Ovary (tissue), 9 donors: Measurements from ENCODE around the gene RAB28. TPM values are rescaled to one million over a fixed set of nuclear protein-coding genes. Genes with fewer than 3 reads are reported as not detected.

ENCODE experiments used
- DNase-seq, 5 donors: peaks; one replicate each; pipeline ENCODE4 v3.0.0-alpha.2; 2019 to 2020
- H3K27ac ChIP-seq, 2 donors: fragments of 200-600 bp; one replicate each; pipeline versions ENCODE4 v1.5.1 to v1.8.0; 2019 to 2022
- H3K27me3 ChIP-seq: fragments of 200-600 bp; one replicate; pipeline ENCODE4 v1.8.0; 2022
- H3K36me3 ChIP-seq: fragments of 200-600 bp; sonication (generic); one replicate; pipeline ENCODE4 v1.5.1; 2019
- H3K4me1 ChIP-seq: one replicate; pipeline ENCODE4 v1.8.1; 2013; ENCODE audit warnings: mild to moderate bottlenecking, moderate library complexity; ENCODE audit not compliant: insufficient read depth
- H3K4me3 ChIP-seq: fragments of 200-600 bp; sonication (generic); one replicate; pipeline ENCODE4 v1.5.1; 2017
- H3K9me3 ChIP-seq, 2 donors: fragments of 200-600 bp in 1 of 2; sonication (generic) in 1 of 2; one replicate each; pipeline versions ENCODE4 v1.5.1 to v1.8.1; 2013 to 2019; ENCODE audit warnings: mild to moderate bottlenecking in 1 of 2, moderate library complexity in 1 of 2
- EP300 ChIP-seq: sonication (generic); formaldehyde crosslinking; IDR thresholded peaks from one replicate; pipeline ENCODE4 v1.6.1; 2017; ENCODE audit warnings: antibody characterized with exemption
- POLR2A ChIP-seq: fragments of 450-650 bp; IDR thresholded peaks from one replicate; pipeline ENCODE4 v1.6.1; 2017; ENCODE audit warnings: antibody characterized with exemption, mild to moderate bottlenecking, moderate library complexity
- WGBS, 3 donors: extraction: QIAGEN DNeasy Blood & Tissue Kit in 1 of 3; methylation state at CpG; one replicate each; pipeline versions ENCODE4 v1.1.5 to v1.1.7; 2013 to 2017; 5-methylcytosine and 5-hydroxymethylcytosine counted together
- intact Hi-C, 4 donors: fragments of 100-400 bp; cut with DNase I; formaldehyde crosslinking; loops; one replicate each; pipeline versions ENCODE4 v1.11.0 to v1.15.1; 2022 to 2023
- polyA plus RNA-seq, 2 donors: library from polyadenylated mRNA; stranded (reverse); fragments of 200-250 nt in 1 of 2; fragments of 350-450 nt in 1 of 2; fragmentation: Illumina TruSeq in 1 of 2; extraction: RNeasy Lipid Tissue Mini Kit (QIAGEN cat#74804) in 1 of 2; gene quantifications; one replicate each; pipeline ENCODE4 v1.2.3, GENCODE V29; 2013 to 2014
- total RNA-seq, 7 donors: library from RNA; depleted of rRNA in 2 of 7; stranded (reverse); fragments of >200 nt in 2 of 7; fragmentation: NEBNext Ultra II Directional in 3 of 7; extraction: Animal tissue kit (Norgen Biotek cat#: 25700) in 3 of 7; gene quantifications; one replicate each; pipeline versions ENCODE4 v1.1.0 to v1.2.4, GENCODE V29; 2016 to 2023
- TF ChIP-seq, protein P1 (sequence below), 3 donors: fragments of 450-650 bp in 2 of 3; fragments of 200-600 bp in 1 of 3; IDR thresholded peaks; one replicate each; pipeline versions ENCODE4 v1.5.1 to v1.8.0; 2016 to 2022; ENCODE audit warnings: antibody characterized with exemption in 3 of 3, mild to moderate bottlenecking in 1 of 3
- donor health status: DM: no; HTN: no; CAD: no; lungs with moderate emphysema.
- donor health status: DM: no; HTN: no; CAD: no.
- donor health status: Bipolar disorder and iron deficiency.
- donor health status: DM: yes; HTN: yes; CAD: no.
- donor health status: DM: no; HTN: no; CAD: no.
- donor health status: DM: yes; HTN: yes; CAD: no.

RAB28 gene
- total and polyA plus RNA-seq, 9 donors: 17.4 to 24.2 (median 20.0) TPM

DNA sequence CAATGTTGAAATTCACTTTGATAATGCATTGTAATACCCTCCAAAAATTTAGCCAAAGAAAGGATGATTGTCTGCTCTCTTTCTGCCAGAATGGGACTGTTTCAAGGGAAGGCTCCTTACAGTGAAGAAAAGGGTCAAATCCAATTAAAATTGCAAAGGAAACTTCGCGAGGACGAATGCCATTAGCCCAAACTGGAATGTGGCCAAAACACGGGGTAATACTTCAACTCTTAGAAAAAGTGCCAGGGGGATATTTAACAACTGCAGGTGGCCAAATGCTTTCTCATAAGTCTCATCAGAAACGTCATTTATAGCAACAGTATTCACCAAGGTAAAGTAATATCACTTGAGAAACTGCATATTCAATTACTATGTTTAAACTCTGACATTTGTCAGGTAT lies 31.1 kb upstream of the RAB28 start:
- 15 to 22% (median 19%) methylated on average over 5 of the region's 5 CpGs for WGBS, 3 donors
- DNase-seq: no peak
- Histone ChIP-seq H3K27ac (no peak overlapping the region), H3K9me3 (no peaks in the 10 kb centered on the region), H3K36me3 (no peaks in the 10 kb centered on the region), H3K4me3 (no peak overlapping the region), H3K4me1 (no peaks in the 10 kb centered on the region), H3K27me3 (no peaks in the 10 kb centered on the region)
- TF ChIP-seq POLR2A (no peak), EP300 (no peak)
- TF ChIP-seq, protein P1, sequence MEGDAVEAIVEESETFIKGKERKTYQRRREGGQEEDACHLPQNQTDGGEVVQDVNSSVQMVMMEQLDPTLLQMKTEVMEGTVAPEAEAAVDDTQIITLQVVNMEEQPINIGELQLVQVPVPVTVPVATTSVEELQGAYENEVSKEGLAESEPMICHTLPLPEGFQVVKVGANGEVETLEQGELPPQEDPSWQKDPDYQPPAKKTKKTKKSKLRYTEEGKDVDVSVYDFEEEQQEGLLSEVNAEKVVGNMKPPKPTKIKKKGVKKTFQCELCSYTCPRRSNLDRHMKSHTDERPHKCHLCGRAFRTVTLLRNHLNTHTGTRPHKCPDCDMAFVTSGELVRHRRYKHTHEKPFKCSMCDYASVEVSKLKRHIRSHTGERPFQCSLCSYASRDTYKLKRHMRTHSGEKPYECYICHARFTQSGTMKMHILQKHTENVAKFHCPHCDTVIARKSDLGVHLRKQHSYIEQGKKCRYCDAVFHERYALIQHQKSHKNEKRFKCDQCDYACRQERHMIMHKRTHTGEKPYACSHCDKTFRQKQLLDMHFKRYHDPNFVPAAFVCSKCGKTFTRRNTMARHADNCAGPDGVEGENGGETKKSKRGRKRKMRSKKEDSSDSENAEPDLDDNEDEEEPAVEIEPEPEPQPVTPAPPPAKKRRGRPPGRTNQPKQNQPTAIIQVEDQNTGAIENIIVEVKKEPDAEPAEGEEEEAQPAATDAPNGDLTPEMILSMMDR (IDR thresholded peaks at IDR 0.05): no peak
- intact Hi-C loops: no loop called here

DNA sequence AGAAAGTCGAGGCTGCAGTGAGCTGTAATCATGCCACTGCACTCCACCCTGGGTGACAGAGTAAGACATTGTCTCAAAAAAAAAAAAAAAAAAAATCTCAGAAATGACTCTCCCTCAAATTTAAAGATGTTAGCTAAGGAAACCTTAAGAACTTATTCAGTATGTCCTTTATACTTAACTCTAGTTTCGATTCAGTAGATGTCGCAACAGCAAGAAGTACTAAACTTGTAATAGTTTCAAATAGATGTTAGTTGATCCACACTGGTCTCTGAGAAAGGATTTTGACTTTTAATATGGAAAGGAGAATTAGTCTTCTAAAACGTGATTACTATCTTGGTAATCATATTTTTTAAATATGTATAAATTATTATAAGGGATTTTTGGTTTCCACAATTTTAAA lies 30.6 kb upstream of the RAB28 start:
- WGBS, 3 donors: 75 to 82% (median 77%) methylated on average over 4 of the region's 4 CpGs
- Histone ChIP-seq H3K27ac (no peak overlapping the region), H3K27me3 (no peaks in the 10 kb centered on the region), H3K4me1 (no peaks in the 10 kb centered on the region), H3K4me3 (no peak overlapping the region), H3K36me3 (no peaks in the 10 kb centered on the region), H3K9me3 (no peaks in the 10 kb centered on the region)
- intact Hi-C loops: no loop called here
- DNase-seq: no peak
- TF ChIP-seq, protein P1 (IDR thresholded peaks at IDR 0.05): no peak
- TF ChIP-seq EP300: no peak
- no peak for TF ChIP-seq POLR2A

DNA sequence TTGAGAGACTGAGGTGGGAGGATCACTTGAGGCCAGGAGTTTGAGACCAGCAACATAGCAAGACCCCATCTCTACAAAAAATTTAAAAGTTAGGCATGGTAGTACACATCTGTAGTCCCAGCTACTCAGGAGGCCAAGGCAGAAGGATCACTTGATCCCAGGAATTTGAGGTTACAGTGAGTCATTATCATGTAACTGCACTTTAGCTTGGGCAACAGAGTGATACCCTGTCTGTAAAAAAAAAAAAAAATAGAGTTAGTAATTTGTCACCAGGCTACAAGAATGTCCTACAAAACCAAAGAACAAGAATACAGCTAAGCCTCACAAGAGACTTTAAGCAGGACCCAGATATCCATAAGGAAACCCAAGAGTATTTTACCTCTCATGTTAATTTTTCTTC lies 27.0 kb upstream of the RAB28 start:
- H3K36me3 ChIP-seq: no peaks in the 10 kb centered on the region
- no peaks in the 10 kb centered on the region for H3K4me1 ChIP-seq
- TF ChIP-seq EP300 (no peak), POLR2A (no peak)
- TF ChIP-seq, protein P1 (IDR thresholded peaks at IDR 0.05): no peak
- no peak overlapping the region for H3K4me3 ChIP-seq
- no peak overlapping the region for H3K27ac ChIP-seq
- intact Hi-C loops: no loop called here
- no peaks in the 10 kb centered on the region for H3K9me3 ChIP-seq
- no peak for DNase-seq
- no peaks in the 10 kb centered on the region for H3K27me3 ChIP-seq

DNA sequence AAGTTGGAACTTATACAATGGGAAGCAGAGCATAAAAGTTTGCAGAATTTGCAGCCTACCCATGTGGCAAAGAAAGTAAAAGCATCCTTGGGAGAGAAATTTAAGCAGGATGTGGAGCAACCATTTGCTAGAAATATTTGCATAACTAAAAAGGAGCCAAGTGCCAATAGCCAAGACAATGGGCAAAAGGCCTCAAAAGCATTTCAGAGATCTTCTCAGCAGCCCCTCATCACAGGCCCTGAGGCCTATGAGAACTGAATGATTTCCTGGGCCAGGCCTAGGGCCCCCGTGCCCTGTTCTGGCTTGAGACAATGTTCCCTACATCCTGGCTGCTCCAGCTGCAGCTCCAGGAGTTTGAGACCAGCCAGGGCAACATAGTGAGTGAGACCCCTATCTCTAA lies 25.3 kb upstream of the RAB28 start:
- 59 to 77% (median 69%) methylated on average over 1 of the region's 1 CpG for WGBS, 3 donors
- H3K27ac ChIP-seq: no peak overlapping the region
- DNase-seq: no peak
- H3K9me3 ChIP-seq: no peaks in the 10 kb centered on the region
- H3K36me3 ChIP-seq: no peaks in the 10 kb centered on the region
- no peak overlapping the region for H3K4me3 ChIP-seq
- H3K4me1 ChIP-seq: no peaks in the 10 kb centered on the region
- intact Hi-C loops: no loop called here
- no peaks in the 10 kb centered on the region for H3K27me3 ChIP-seq
- TF ChIP-seq EP300 (no peak), POLR2A (no peak)
- TF ChIP-seq, protein P1 (IDR thresholded peaks at IDR 0.05): no peak

DNA sequence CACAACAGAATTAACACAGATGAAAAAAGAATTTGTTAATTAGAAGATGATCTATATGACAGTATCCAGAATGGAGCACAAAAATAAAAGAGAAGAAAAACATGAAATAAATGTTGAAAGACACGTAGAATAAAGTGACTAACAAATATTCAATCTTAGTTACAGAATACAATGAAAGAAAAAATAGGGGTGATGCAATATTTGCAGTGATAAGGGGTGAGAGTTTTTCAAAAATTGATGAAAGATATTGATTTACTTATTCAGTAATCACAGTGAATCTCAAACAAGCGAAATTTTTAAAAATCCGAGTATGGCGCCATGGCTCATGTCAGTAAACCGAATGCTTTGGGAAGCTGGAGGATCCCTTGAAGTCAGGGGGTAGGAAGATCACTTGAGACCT lies 20.2 kb upstream of the RAB28 start:
- Histone ChIP-seq H3K4me1 (no peaks in the 10 kb centered on the region), H3K9me3 (no peaks in the 10 kb centered on the region), H3K36me3 (no peaks in the 10 kb centered on the region), H3K4me3 (no peak overlapping the region), H3K27ac (no peak overlapping the region), H3K27me3 (no peaks in the 10 kb centered on the region)
- intact Hi-C loops: no loop called here
- whole genome bisulfite sequencing, 3 donors: 92 to 95% (median 92%) methylated on average over 5 of the region's 5 CpGs
- TF ChIP-seq EP300 (no peak), POLR2A (no peak)
- TF ChIP-seq, protein P1 (IDR thresholded peaks at IDR 0.05): no peak
- DNase-seq: no peak
